K562 (cell line): ENCODE results near the gene RABL6. TPM values are rescaled to one million over a fixed set of nuclear protein-coding genes. Genes with fewer than 3 reads are reported as not detected.

Source experiments
- CBFA2T3 ChIP-seq: fragments of 450-650 bp; IDR thresholded peaks from 2 replicates; pipeline ENCODE4 v1.6.1; 2017
- CBX8 ChIP-seq: fragments of 200-600 bp; sonication (generic); IDR thresholded peaks from 2 replicates; pipeline ENCODE4 v1.6.1; 2012; ENCODE audit warnings: borderline replicate concordance, mixed run types, low read depth, mild to moderate bottlenecking, moderate library complexity, mixed read lengths, low read length, control low read depth, inconsistent platforms; ENCODE audit not compliant: poor library complexity, severe bottlenecking; ENCODE audit errors: extremely low read depth
- DDX20 ChIP-seq: fragments of 450-650 bp; IDR thresholded peaks from 2 replicates; pipeline ENCODE4 v1.6.1; 2016; ENCODE audit warnings: missing genetic modification characterization, low read depth, mild to moderate bottlenecking, missing compliant biosample characterization, moderate library complexity
- ELF4 ChIP-seq: fragments of 450-650 bp; formaldehyde crosslinking; IDR thresholded peaks from 2 replicates; pipeline ENCODE4 v1.4.0; 2022; ENCODE audit warnings: missing genetic modification characterization
- FOXA3 ChIP-seq, 2 experiments: fragments of 450-650 bp in 1 of 2; sonication (generic) in 1 of 2; formaldehyde crosslinking; IDR thresholded peaks in 1 of 2; conservative IDR thresholded peaks in 1 of 2; 2 replicates each; pipeline versions ENCODE4 v1.4.0 to v1.8.0; 2020 to 2022; ENCODE audit warnings: mild to moderate bottlenecking in 2 of 2, missing genetic modification reagents in 1 of 2
- MAFG ChIP-seq: fragments of 450-650 bp; conservative IDR thresholded peaks from 2 replicates; pipeline ENCODE4 v1.6.1; 2016; ENCODE audit warnings: missing genetic modification characterization, missing compliant biosample characterization
- MEIS2 ChIP-seq: fragments of 450-650 bp; IDR thresholded peaks from 2 replicates; pipeline ENCODE4 v1.6.1; 2014; ENCODE audit warnings: mild to moderate bottlenecking; ENCODE audit not compliant: partially characterized antibody
- PHF20 ChIP-seq: fragments of 450-650 bp; IDR thresholded peaks from 2 replicates; pipeline ENCODE4 v1.6.1; 2018; ENCODE audit not compliant: partially characterized antibody
- SREBF2 ChIP-seq: sonication (generic); formaldehyde crosslinking; IDR thresholded peaks from 2 replicates; pipeline ENCODE4 v1.4.0; 2020; ENCODE audit warnings: mild to moderate bottlenecking, missing genetic modification reagents
- TOE1 ChIP-seq, 2 experiments: fragments of 450-650 bp in 1 of 2; sonication (generic) in 1 of 2; formaldehyde crosslinking in 1 of 2; IDR thresholded peaks; 2 replicates each; pipeline versions ENCODE4 v1.7.1 to v1.8.0; 2016 to 2022; ENCODE audit warnings: borderline replicate concordance in 2 of 2, mild to moderate bottlenecking in 2 of 2, antibody characterized with exemption in 1 of 2, inconsistent platforms in 1 of 2, low read depth in 1 of 2, missing genetic modification reagents in 1 of 2, moderate library complexity in 1 of 2
- ZNF197 ChIP-seq: fragments of 200-800 bp; sonication (Bioruptor generic); IDR thresholded peaks from 2 replicates; pipeline ENCODE4 v1.6.1; 2016; ENCODE audit warnings: low read depth, missing genetic modification characterization, missing compliant biosample characterization
- ZNF212 ChIP-seq: fragments of 450-650 bp; formaldehyde crosslinking; IDR thresholded peaks from 2 replicates; pipeline ENCODE4 v1.4.0; 2020; ENCODE audit warnings: mild to moderate bottlenecking
- ZNF232 ChIP-seq: sonication (generic); formaldehyde crosslinking; IDR thresholded peaks from 2 replicates; pipeline ENCODE4 v1.8.0; 2022; ENCODE audit warnings: mild to moderate bottlenecking, missing genetic modification reagents
- ZNF253 ChIP-seq: fragments of 250-450 bp; sonication (Bioruptor Pico); conservative IDR thresholded peaks from 2 replicates; pipeline ENCODE4 v1.6.1; 2021; ENCODE audit warnings: mild to moderate bottlenecking
- ZNF408 ChIP-seq: fragments of 250-450 bp; sonication (Bioruptor Pico); IDR thresholded peaks from 2 replicates; pipeline ENCODE4 v1.4.0; 2020; ENCODE audit warnings: low read depth, mild to moderate bottlenecking, moderate library complexity
- ZNF589 ChIP-seq: fragments of 200-800 bp; sonication (Bioruptor generic); IDR thresholded peaks from 2 replicates; pipeline ENCODE4 v1.6.1; 2016; ENCODE audit warnings: low read depth, missing genetic modification characterization, missing compliant biosample characterization
- ZNF75A ChIP-seq: fragments of 450-650 bp; formaldehyde crosslinking; IDR thresholded peaks from 2 replicates; pipeline ENCODE4 v1.4.0; 2020; ENCODE audit warnings: mild to moderate bottlenecking
- ZNF77 ChIP-seq: fragments of 250-450 bp; sonication (Bioruptor Pico); IDR thresholded peaks from 2 replicates; pipeline ENCODE4 v1.5.0; 2020
- polyA plus RNA-seq, 8 experiments: library from polyadenylated mRNA; depleted of rRNA in 4 of 8; stranded (reverse) in 5 of 8; unstranded in 3 of 8; fragments of >200 nt; fragmentation: Nextera tagmentation in 2 of 8; fragmentation: Illumina TruSeq in 1 of 8; extraction: Ambion mirVana in 2 of 8; extraction: Trizol in 1 of 8; gene quantifications; 2 replicates each; pipeline versions ENCODE4 v1.2.1 to v1.2.3, GENCODE V29; 2011 to 2014; ENCODE audit warnings: inconsistent platforms in 1 of 8, missing spikeins in 1 of 8
- total RNA-seq, 7 experiments: library from RNA; depleted of rRNA in 6 of 7; stranded (reverse); fragments of >200 nt in 6 of 7; fragmentation: Illumina TruSeq in 2 of 7; extraction: Trizol in 2 of 7; gene quantifications; 2 replicates each; pipeline versions ENCODE4 v1.2.1 to v1.2.3, GENCODE V29; 2011 to 2021; ENCODE audit warnings: low replicate concordance in 1 of 7
- TF ChIP-seq, protein P1 (sequence below): fragments of 450-650 bp; formaldehyde crosslinking; IDR thresholded peaks from 2 replicates; pipeline ENCODE4 v1.4.0; 2022; ENCODE audit warnings: missing genetic modification characterization
- TF ChIP-seq, protein P2 (sequence below): fragments of 200-400 bp; formaldehyde crosslinking; IDR thresholded peaks from 2 replicates; pipeline ENCODE4 v1.6.1; 2017; ENCODE audit warnings: mild to moderate bottlenecking, low read depth, low read length, moderate library complexity
- TF ChIP-seq, protein P3 (sequence below), 2 experiments: fragments of 450-650 bp in 1 of 2; sonication (generic) in 1 of 2; formaldehyde crosslinking in 1 of 2; IDR thresholded peaks in 1 of 2; conservative IDR thresholded peaks in 1 of 2; 2 replicates each; pipeline versions ENCODE4 v1.6.1 to v1.8.1; 2016 to 2023; ENCODE audit warnings: mild to moderate bottlenecking in 2 of 2, moderate library complexity in 2 of 2, inconsistent platforms in 1 of 2, missing genetic modification reagents in 1 of 2

RABL6 gene
- total and polyA plus RNA-seq, 9 of the 15 experiments (the other 6 are each of a cell fraction or from before 2014, with no cell fraction given), result 5.6 to 181 (median 84.5) TPM

DNA sequence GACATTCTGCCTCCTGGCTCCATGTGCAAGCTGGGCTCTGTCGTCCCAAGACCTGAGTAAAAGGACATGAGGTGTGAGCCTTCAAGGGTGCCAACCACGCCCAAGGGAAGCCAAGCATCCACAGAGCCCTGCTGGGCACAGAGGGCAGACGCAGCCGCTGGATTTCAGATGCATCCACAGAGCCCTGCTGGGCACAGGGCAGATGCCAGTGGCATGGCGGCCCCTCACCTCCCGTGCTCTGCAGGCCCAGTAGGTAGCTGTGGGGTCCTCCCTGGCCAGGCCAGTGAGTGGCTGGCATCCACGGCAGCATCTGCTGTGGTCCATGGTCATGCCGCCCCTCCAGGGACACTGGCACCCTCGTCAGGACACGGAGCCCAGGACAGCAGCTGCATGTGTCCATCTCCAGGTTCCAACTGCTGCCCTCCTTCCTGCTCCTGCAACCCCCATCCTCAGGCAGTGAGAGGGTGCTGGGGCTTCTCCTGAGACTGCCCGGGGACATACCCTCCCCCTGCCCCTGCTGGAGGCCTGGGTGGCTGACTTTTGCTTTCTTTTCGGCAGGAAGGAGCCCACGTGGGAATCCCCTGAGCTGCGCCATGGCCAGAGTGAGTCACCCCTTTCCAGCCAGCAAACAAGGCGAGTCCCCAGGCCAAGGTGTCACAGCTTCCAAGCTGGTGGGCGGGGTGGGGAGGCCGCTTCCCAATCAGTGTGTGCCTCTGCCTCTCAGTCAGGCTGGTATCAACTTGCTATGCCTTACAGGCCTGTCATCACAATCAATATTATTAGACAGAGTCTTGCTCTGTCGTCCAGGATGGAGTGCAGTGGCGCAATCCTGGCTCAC, 74.6 kb downstream of the RABL6 start (continued):
- TF ChIP-seq ZNF197 (CRISPR knock-in tag), result no peak
- no peak for TF ChIP-seq ZNF212 (CRISPR knock-in tag)
- TF ChIP-seq ZNF75A, result no peak
- no peak for TF ChIP-seq ZNF232 (CRISPR knock-in tag)
- no peak for TF ChIP-seq ZNF408 (CRISPR knock-in tag)
- TF ChIP-seq, protein P1, sequence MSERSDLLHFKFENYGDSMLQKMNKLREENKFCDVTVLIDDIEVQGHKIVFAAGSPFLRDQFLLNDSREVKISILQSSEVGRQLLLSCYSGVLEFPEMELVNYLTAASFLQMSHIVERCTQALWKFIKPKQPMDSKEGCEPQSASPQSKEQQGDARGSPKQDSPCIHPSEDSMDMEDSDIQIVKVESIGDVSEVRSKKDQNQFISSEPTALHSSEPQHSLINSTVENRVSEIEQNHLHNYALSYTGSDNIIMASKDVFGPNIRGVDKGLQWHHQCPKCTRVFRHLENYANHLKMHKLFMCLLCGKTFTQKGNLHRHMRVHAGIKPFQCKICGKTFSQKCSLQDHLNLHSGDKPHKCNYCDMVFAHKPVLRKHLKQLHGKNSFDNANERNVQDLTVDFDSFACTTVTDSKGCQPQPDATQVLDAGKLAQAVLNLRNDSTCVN, result no peak
- TF ChIP-seq ELF4 (CRISPR knock-in tag), result no peak
- TF ChIP-seq TOE1 (IDR thresholded peaks at IDR 0.05; ENCODE audit: borderline replicate concordance), result no peak
- TF ChIP-seq TOE1 (CRISPR knock-in tag; IDR thresholded peaks at IDR 0.05; ENCODE audit: borderline replicate concordance, low read depth), result no peak
- no peak for TF ChIP-seq MAFG
- TF ChIP-seq PHF20, result no peak
- TF ChIP-seq, protein P2, sequence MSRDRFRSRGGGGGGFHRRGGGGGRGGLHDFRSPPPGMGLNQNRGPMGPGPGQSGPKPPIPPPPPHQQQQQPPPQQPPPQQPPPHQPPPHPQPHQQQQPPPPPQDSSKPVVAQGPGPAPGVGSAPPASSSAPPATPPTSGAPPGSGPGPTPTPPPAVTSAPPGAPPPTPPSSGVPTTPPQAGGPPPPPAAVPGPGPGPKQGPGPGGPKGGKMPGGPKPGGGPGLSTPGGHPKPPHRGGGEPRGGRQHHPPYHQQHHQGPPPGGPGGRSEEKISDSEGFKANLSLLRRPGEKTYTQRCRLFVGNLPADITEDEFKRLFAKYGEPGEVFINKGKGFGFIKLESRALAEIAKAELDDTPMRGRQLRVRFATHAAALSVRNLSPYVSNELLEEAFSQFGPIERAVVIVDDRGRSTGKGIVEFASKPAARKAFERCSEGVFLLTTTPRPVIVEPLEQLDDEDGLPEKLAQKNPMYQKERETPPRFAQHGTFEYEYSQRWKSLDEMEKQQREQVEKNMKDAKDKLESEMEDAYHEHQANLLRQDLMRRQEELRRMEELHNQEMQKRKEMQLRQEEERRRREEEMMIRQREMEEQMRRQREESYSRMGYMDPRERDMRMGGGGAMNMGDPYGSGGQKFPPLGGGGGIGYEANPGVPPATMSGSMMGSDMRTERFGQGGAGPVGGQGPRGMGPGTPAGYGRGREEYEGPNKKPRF, result no peak
- peak in 1 of 2 experiments; percentile 47; a peak in 1 of 4 replicates for TF ChIP-seq FOXA3 (CRISPR knock-in tag; conservative IDR thresholded peaks at IDR 0.05 in 1 of 2, IDR thresholded peaks at IDR 0.05 in 1 of 2)
- no peak for TF ChIP-seq CBFA2T3
- TF ChIP-seq CBX8, result no peak
- TF ChIP-seq ZNF589 (CRISPR knock-in tag), result no peak
- TF ChIP-seq ZNF77 (CRISPR knock-in tag), result no peak
- TF ChIP-seq DDX20 (tag), result no peak
- no peak for TF ChIP-seq ZNF253 (CRISPR knock-in tag)
- peak; percentile 66 for TF ChIP-seq MEIS2
- TF ChIP-seq, protein P3, sequence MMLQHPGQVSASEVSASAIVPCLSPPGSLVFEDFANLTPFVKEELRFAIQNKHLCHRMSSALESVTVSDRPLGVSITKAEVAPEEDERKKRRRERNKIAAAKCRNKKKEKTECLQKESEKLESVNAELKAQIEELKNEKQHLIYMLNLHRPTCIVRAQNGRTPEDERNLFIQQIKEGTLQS (IDR thresholded peaks at IDR 0.05), result peak; percentile 93
- TF ChIP-seq, protein P3 (CRISPR knock-in tag; conservative IDR thresholded peaks at IDR 0.05), result peak; percentile 70; the same call in 1 of the 2 replicates
- no peak for TF ChIP-seq SREBF2 (CRISPR knock-in tag)
